ENCODE data around the gene NOVA1. TPM values are rescaled to one million over a fixed set of nuclear protein-coding genes. Genes with fewer than 3 reads are reported as not detected.

The NOVA1 gene
- total RNA-seq: 0.33 and 1.4 TPM in 2 replicates

DNA sequence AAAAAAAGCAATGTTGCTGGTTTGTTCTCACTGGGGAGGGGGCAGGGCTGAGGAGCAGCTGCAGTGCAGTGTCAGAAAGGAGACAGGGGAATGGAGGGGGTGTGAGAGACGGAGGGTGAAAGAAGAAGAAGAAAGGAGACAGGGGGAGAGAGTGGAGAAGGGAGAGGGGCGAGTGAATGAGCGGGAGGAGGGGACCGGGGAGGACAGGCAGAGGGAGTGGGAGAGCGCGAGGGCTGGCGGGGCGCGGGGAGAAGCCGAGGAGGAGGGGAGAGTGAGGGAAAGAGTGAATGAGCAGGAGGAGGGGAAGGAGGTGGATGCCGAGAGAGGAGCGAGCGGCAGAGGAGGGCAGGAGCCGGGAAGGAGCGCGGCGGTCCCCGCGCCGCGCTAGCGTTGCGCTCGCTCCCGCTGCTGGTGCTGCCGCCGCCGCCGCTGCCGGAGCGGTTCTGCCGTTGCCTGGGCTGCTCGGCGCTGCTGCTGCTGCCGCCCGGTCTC lies at the start of gene NOVA1:
Gene NOVA1 (minus strand): TSS at position 445 of the 492 bp plus-strand sequence. CDS start 597 bp downstream, outside the sequence.

